Medulla oblongata (tissue), 1 donor: ENCODE data around the gene PCDHB11.
"Not testable (repeated sequence)": the region's sequence is repeated elsewhere in the genome, so short reads cannot be mapped to it uniquely, and the experiment has no call there.

Experiments
- DNase-seq: peaks from one replicate; pipeline ENCODE4 v3.0.0-alpha.2; 2015; ENCODE audit errors: extremely low spot score

PCDHB11 gene

GRCh38 chr5:141186897-141187512, 12.4 kb upstream of the PCDHB11 start, which contains the start of gene PCDHB9:
Gene PCDHB9, plus strand, starts transcription at chr5:141187161. Its CDS starts 158 bp downstream, at chr5:141187319.
- DNase-seq = peak; percentile 18

- DNase-seq = not testable (repeated sequence)
Observed at GRCh38 chr5:141188682-141189081, 10.7 kb upstream of the PCDHB11 start.

- not testable (repeated sequence) for DNase-seq
Observed at GRCh38 chr5:141189131-141189530, 10.3 kb upstream of the PCDHB11 start.

- DNase-seq = peak; percentile 40
Observed at GRCh38 chr5:141192110-141192725, 7.2 kb upstream of the PCDHB11 start, which contains the start of gene PCDHB10. Gene PCDHB10, plus strand, starts transcription at chr5:141192353. Its CDS starts 200 bp downstream, at chr5:141192553.

GRCh38 chr5:141194332-141194731, 5.1 kb upstream of the PCDHB11 start:
- DNase-seq = not testable (repeated sequence)

- no peak for DNase-seq
Observed at GRCh38 chr5:141196363-141196762, 3.1 kb upstream of the PCDHB11 start.

- DNase-seq = not testable (repeated sequence)
Observed at GRCh38 chr5:141201126-141201525, 1.7 kb downstream of the PCDHB11 start.

- not testable (repeated sequence) for DNase-seq
Observed at GRCh38 chr5:141201646-141202045, 2.2 kb downstream of the PCDHB11 start.

GRCh38 chr5:141208478-141208877, 9.1 kb downstream of the PCDHB11 start, which contains the start of gene PCDHB12:
Gene PCDHB12, plus strand, starts transcription at chr5:141208719. Its CDS starts 189 bp downstream, at chr5:141208908.
- peak; percentile 14 for DNase-seq

- not testable (repeated sequence) for DNase-seq
Observed at GRCh38 chr5:141210281-141210680, 10.9 kb downstream of the PCDHB11 start.

- DNase-seq = not testable (repeated sequence)
Observed at GRCh38 chr5:141210849-141211248, 11.4 kb downstream of the PCDHB11 start.

GRCh38 chr5:141213656-141214339, 14.4 kb downstream of the PCDHB11 start, which contains the start of gene PCDHB13:
Gene PCDHB13, plus strand, starts transcription at chr5:141213919. Its CDS starts 205 bp downstream, at chr5:141214124.
- DNase-seq = peak; percentile 21

- DNase-seq = not testable (repeated sequence)
Observed at GRCh38 chr5:141214583-141214982, 15.2 kb downstream of the PCDHB11 start.

GRCh38 chr5:141215504-141215903, 16.1 kb downstream of the PCDHB11 start:
- DNase-seq = not testable (repeated sequence)

GRCh38 chr5:141216035-141216434, 16.6 kb downstream of the PCDHB11 start:
- not testable (repeated sequence) for DNase-seq

GRCh38 chr5:141223112-141223783, 23.8 kb downstream of the PCDHB11 start, which contains the start of gene PCDHB14:
Gene PCDHB14, plus strand, starts transcription at chr5:141223343. Its CDS starts 163 bp downstream, at chr5:141223506.
- peak; percentile 9 for DNase-seq

- DNase-seq = not testable (repeated sequence)
Observed at GRCh38 chr5:141224844-141225243, 25.4 kb downstream of the PCDHB11 start.

GRCh38 chr5:141225421-141225820, 26.0 kb downstream of the PCDHB11 start:
- DNase-seq = not testable (repeated sequence)

GRCh38 chr5:141234109-141234667, 34.8 kb downstream of the PCDHB11 start:
- no peak for DNase-seq

- DNase-seq = not testable (repeated sequence)
Observed at GRCh38 chr5:141235922-141236321, 36.5 kb downstream of the PCDHB11 start.
